Adipocyte (in vitro differentiated cells): Measurements from ENCODE around the gene MYO15B.

Source experiments
- DNase-seq: peaks from one replicate; pipeline ENCODE4 v3.0.0-alpha.2; 2015; ENCODE audit warnings: low read depth
- H3K27me3 ChIP-seq: replicated peaks from 2 replicates; pipeline ENCODE4 v1.7.0; 2013; ENCODE audit warnings: mild to moderate bottlenecking, low read length, moderate library complexity; ENCODE audit not compliant: control insufficient read depth, insufficient read depth
- H3K36me3 ChIP-seq: 2 replicates; pipeline ENCODE4 v1.7.0; 2013; ENCODE audit warnings: low read length, mild to moderate bottlenecking, moderate library complexity; ENCODE audit not compliant: control insufficient read depth, insufficient read depth, severe bottlenecking
- H3K4me1 ChIP-seq: 2 replicates; pipeline ENCODE4 v1.7.0; 2013; ENCODE audit warnings: mild to moderate bottlenecking, low read length, moderate library complexity; ENCODE audit not compliant: control insufficient read depth, insufficient read depth
- H3K4me3 ChIP-seq: 2 replicates; pipeline ENCODE4 v1.7.0; 2013; ENCODE audit warnings: mild to moderate bottlenecking, low read length, moderate library complexity
- H3K9ac ChIP-seq: 2 replicates; pipeline ENCODE4 v1.7.0; 2013; ENCODE audit warnings: mild to moderate bottlenecking, low read length, moderate library complexity
- H3K9me3 ChIP-seq: 2 replicates; pipeline ENCODE4 v1.7.0; 2013; ENCODE audit warnings: mild to moderate bottlenecking, low read length, moderate library complexity; ENCODE audit not compliant: control insufficient read depth

Gene MYO15B

DNA sequence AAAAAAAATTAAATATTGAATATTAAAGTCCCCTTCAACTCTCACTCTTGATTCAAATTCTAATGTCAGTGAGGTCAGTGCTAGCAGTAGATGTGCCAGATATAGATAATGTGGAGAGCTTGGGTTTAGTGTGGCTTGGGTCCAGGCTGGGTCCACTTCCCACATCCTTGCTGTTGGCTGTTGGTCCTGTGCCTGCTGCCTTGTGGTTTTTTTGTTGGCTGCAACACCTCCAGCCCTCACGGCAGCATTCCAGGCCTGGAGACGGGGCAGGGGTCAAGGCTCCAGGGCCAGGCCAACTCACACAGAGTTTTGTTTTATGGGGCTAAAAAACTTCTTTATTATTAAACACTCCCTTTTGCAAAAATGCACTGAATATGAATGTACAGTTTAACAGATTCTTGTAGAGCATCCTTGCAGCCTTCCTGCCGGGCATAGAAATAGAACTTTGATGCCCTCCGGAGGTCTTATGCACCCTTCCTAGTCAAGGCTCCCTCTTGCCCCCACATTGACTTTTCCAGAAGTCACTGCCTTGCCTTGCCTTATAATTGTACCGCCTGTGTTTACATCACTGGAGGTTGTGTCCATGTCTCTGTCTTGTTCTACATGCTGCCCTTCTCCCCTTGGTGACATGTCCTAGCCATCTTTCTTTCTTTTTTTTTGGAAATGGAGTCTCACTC lies 25.5 kb upstream of the MYO15B start:
- peaks cover 12% of the 10 kb centered on the region for H3K4me1 ChIP-seq
- no peak overlapping the region for H3K4me3 ChIP-seq
- no peaks in the 10 kb centered on the region for H3K9me3 ChIP-seq
- peaks cover 24% of the 10 kb centered on the region for H3K27me3 ChIP-seq
- DNase-seq, result no peak
- H3K36me3 ChIP-seq, result no peaks in the 10 kb centered on the region
- H3K9ac ChIP-seq, result no peak overlapping the region

DNA sequence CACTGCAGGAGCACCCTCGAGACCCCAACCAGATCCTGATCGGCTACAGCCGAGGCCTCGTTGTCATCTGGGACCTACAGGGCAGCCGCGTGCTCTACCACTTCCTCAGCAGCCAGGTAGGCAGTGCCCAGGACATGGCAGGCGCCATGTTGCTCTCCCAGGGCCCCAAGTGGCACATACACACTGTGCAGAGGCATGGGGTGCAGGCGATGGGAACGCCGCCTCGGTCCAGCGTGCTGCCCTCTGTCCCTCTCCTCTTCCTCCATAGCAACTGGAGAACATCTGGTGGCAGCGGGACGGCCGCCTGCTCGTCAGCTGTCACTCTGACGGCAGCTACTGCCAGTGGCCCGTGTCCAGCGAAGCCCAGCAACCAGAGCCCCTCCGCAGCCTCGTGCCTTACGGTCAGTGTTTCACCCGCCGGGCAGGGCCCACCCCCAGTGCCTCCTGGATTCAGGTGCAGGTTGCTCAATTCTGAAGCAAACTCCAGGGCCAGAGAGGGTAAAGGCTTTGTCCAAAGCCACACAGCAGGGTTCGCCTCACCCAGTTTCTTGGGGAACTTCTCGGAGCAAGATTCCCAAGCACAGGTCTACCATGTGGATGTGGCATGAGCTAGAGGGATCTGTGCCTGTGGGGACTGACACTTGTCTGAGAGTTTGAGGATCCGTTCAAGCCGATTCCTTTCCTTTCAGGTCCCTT lies 24.4 kb upstream of the MYO15B start:
- H3K36me3 ChIP-seq, result no peaks in the 10 kb centered on the region
- DNase-seq, result no peak
- peaks cover 7% of the 10 kb centered on the region for H3K4me1 ChIP-seq
- no peak overlapping the region for H3K4me3 ChIP-seq
- H3K27me3 ChIP-seq, result peaks cover 32% of the 10 kb centered on the region
- no peak overlapping the region for H3K9ac ChIP-seq
- H3K9me3 ChIP-seq, result no peaks in the 10 kb centered on the region

DNA sequence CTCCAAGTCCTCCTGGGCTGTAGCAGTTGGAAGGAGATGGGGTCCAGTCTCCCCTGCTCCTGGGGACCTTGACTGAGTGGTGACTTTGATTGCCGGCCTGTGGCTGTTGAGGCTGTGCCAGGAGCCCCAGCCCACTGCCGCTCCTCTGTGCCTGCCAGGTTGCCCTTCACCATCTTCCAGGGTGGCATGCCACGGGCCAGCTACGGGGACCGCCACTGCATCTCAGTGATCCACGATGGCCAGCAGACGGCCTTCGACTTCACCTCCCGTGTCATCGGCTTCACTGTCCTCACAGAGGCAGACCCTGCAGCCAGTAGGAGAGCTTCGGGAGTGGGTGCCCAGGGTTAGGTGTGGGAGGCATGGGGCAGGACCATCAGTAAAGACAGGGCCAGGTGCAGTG lies 23.4 kb upstream of the MYO15B start:
- H3K9ac ChIP-seq, result no peak overlapping the region
- DNase-seq, result no peak
- H3K36me3 ChIP-seq, result no peaks in the 10 kb centered on the region
- peaks cover 7% of the 10 kb centered on the region for H3K4me1 ChIP-seq
- no peak overlapping the region for H3K4me3 ChIP-seq
- no peaks in the 10 kb centered on the region for H3K9me3 ChIP-seq
- H3K27me3 ChIP-seq, result peaks cover 41% of the 10 kb centered on the region

DNA sequence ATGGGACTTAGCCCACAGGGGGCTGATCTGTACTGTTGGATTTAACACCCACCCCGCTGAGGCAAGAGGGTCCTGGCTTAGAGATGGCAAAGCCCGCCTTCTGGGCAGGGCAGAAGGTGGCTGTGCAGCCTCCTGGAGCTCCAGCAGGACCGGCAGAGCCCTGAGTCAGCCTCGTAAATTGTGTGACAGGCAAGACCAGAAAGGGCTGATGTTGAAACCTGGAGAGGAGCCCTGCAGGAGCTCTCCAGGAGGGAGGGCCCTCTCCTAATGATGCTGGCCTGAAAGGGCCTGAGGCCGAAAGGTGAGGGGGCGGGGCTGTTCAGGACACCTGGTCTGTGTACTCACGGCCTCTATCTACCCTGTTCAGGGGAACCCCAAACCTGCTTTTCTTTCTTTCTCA lies 22.5 kb upstream of the MYO15B start:
- Histone ChIP-seq H3K4me3 (no peak overlapping the region), H3K27me3 (peaks cover 43% of the 10 kb centered on the region), H3K4me1 (peaks cover 7% of the 10 kb centered on the region), H3K36me3 (no peaks in the 10 kb centered on the region), H3K9ac (no peak overlapping the region), H3K9me3 (no peaks in the 10 kb centered on the region)
- DNase-seq, result peak; percentile 20

DNA sequence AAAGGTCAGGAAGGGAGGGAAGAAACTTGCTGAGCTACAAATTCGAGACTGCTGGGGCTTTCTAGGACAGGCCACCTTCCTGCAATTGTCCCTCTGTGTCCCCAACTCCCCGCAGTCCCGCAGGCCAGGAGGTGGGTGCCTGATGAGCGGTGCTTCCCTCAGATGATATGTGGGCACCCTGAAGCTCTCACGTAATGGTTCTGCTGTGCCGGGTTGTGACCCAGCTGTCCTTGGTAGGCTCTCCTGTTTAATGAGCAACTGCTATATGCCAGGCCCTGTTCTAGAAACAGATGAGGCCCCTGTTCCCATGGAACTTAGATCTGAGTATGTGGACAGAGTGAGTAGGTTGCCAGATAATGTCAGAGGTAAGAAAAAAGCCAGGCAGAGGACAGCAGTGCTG lies 22.0 kb upstream of the MYO15B start:
- Histone ChIP-seq H3K9ac (no peak overlapping the region), H3K4me1 (peaks cover 7% of the 10 kb centered on the region), H3K27me3 (peaks cover 46% of the 10 kb centered on the region), H3K36me3 (no peaks in the 10 kb centered on the region), H3K4me3 (no peak overlapping the region), H3K9me3 (no peaks in the 10 kb centered on the region)
- no peak for DNase-seq

DNA sequence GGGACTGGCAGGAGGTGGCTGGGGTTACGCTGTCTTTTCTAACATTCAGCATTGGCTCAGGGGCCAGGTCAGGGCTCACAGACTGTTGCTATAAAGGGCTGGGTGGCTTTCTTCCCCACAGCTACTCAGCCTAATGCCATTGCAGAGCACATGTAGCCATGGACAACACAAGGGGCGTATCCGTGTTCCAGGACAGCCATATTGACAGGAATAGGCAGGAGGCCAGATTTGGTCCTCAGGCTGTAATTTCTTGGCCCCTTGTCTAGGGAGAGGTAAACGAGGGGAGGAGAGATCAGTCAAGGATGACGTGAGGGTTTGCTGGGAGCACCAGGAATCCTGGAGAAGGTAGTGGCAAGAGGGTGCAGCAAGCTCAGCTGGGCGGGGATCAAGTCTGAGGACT lies 21.2 kb upstream of the MYO15B start:
- DNase-seq, result no peak
- Histone ChIP-seq H3K4me3 (no peak overlapping the region), H3K36me3 (no peaks in the 10 kb centered on the region), H3K9ac (no peak overlapping the region), H3K9me3 (no peaks in the 10 kb centered on the region), H3K4me1 (peaks cover 7% of the 10 kb centered on the region), H3K27me3 (peaks cover 52% of the 10 kb centered on the region)

DNA sequence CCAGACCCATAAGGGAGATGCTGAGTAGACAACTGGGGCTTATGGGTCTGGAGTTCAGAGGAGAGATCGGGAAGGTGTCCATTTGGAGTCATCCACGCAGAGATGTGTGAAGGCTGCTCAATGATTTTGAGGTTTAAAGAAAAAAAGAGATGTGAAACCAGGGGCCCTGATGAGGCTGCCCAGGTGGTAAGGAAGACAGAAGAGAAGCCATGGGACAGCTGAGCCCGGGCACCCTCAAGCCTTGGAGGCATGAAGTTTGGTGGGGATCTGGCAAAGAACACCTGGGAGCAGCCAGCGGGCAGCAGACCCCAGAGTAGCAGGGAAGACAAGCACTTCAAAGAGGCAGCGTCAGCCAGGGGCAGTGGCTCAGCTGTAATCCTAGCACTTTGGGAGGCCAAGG lies 20.8 kb upstream of the MYO15B start:
- H3K9ac ChIP-seq, result no peak overlapping the region
- peaks cover 52% of the 10 kb centered on the region for H3K27me3 ChIP-seq
- DNase-seq, result no peak
- no peaks in the 10 kb centered on the region for H3K9me3 ChIP-seq
- no peaks in the 10 kb centered on the region for H3K36me3 ChIP-seq
- no peak overlapping the region for H3K4me3 ChIP-seq
- H3K4me1 ChIP-seq, result peaks cover 6% of the 10 kb centered on the region

DNA sequence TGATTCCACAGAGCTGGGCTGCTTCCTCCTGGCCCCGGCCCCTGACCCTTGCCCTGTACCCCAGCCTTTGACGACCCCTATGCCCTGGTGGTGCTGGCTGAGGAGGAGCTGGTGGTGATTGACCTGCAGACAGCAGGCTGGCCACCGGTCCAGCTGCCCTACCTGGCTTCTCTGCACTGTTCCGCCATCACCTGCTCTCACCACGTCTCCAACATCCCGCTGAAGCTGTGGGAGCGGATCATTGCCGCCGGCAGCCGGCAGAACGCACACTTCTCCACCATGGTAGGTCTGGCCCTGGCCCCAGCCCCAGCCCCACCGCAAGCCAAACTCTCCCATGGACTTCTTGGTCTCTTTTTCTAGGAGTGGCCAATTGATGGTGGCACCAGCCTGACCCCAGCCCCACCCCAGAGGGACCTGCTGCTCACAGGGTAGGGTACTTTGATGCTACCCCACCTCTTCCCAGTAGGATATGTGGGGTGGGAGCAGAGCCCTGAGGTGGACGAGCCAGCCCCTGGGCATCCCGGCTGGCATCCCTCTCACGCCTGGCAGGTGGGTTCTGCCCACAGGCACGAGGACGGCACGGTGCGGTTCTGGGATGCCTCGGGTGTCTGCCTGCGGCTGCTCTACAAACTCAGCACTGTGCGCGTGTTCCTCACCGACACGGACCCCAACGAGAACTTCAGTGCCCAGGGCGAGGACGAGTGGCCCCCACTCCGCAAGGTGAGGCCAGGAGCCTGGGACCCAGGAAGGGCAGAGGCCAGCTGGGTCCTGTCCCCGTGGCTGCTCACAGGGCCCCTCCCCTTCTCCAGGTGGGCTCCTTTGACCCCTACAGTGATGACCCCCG lies 19.0 kb upstream of the MYO15B start:
- H3K4me1 ChIP-seq, result no peaks in the 10 kb centered on the region
- H3K9ac ChIP-seq, result no peak overlapping the region
- DNase-seq, result no peak
- H3K9me3 ChIP-seq, result no peaks in the 10 kb centered on the region
- peaks cover 48% of the 10 kb centered on the region for H3K27me3 ChIP-seq
- no peaks in the 10 kb centered on the region for H3K36me3 ChIP-seq
- H3K4me3 ChIP-seq, result no peak overlapping the region

DNA sequence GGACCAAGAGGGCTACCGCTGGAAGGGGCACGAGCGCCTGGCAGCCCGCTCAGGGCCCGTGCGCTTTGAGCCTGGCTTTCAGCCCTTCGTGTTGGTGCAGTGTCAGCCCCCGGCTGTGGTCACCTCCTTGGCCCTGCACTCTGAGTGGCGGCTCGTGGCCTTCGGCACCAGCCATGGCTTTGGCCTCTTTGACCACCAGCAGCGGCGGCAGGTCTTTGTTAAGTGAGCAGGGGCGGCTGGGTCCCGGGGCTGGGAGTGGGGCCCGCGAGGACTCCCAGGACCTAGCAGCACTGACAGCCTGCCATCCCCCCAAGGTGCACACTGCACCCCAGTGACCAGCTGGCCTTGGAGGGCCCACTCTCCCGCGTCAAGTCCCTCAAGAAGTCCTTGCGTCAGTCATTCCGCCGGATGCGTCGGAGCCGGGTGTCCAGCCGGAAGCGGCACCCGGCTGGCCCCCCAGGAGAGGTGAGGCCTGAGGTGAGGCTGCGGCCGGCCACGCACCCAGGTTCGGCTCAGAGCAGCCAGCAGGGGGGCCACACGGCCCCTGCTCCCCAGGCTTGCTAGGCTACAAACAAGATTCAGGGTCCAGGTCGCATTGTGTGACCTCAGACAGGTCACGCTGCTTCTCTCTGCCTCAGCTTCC lies 17.4 kb upstream of the MYO15B start:
- peaks cover 38% of the 10 kb centered on the region for H3K27me3 ChIP-seq
- H3K4me1 ChIP-seq, result no peaks in the 10 kb centered on the region
- no peaks in the 10 kb centered on the region for H3K36me3 ChIP-seq
- H3K9ac ChIP-seq, result no peak overlapping the region
- no peak overlapping the region for H3K4me3 ChIP-seq
- H3K9me3 ChIP-seq, result no peaks in the 10 kb centered on the region
- no peak for DNase-seq

DNA sequence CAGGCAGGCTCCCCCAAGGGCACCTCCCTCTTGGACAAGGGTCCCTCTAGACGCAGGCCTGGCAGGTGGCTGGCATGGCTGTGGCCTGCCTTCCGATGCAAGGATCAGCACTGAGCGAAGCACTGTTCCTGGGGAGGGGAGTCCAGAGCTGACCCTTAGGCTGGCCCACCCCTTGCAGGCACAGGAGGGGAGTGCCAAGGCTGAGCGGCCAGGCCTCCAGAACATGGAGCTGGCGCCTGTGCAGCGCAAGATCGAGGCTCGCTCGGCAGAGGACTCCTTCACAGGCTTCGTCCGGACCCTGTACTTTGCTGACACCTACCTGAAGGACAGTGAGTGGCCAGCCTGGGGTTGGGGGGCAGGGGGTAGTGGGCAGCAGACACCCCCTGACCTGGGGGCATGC lies 16.8 kb upstream of the MYO15B start:
- peaks cover 38% of the 10 kb centered on the region for H3K27me3 ChIP-seq
- no peaks in the 10 kb centered on the region for H3K36me3 ChIP-seq
- no peak overlapping the region for H3K4me3 ChIP-seq
- no peak overlapping the region for H3K9ac ChIP-seq
- no peaks in the 10 kb centered on the region for H3K4me1 ChIP-seq
- no peak for DNase-seq
- H3K9me3 ChIP-seq, result no peaks in the 10 kb centered on the region
